Activated T-helper 2 cell treated with anti-CD3 and anti-CD28 coated beads, Interferon-gamma antibody, Interleukin-2, Interleukin-4, amounts not matched to agents 10 μg/mL and 5 μg/mL and 100 μg/mL, durations not matched to agents 14 hours and 24 hours and 36 hours (primary cell): ENCODE data around the gene ZNF280A. TPM values are rescaled to one million over a fixed set of nuclear protein-coding genes. Genes with fewer than 3 reads are reported as not detected.
"Not testable (repeated sequence)": the region's sequence is repeated elsewhere in the genome, so short reads cannot be mapped to it uniquely, and the experiment has no call there.

ENCODE experiments used
- DNase-seq: peaks from one replicate; pipeline ENCODE4 v3.0.0; 2021; ENCODE audit warnings: low spot score
- H3K27ac Mint-ChIP-seq: one replicate; pipeline ENCODE4 v1.8.0; 2021; ENCODE audit warnings: mixed read lengths
- H3K27me3 Mint-ChIP-seq: one replicate; pipeline ENCODE4 v1.8.0; 2021; ENCODE audit warnings: low read depth, mixed read lengths
- H3K36me3 Mint-ChIP-seq: one replicate; pipeline ENCODE4 v1.8.0; 2021; ENCODE audit warnings: low read depth, mixed read lengths
- H3K4me1 Mint-ChIP-seq: one replicate; pipeline ENCODE4 v1.8.0; 2021; ENCODE audit warnings: low read depth, mixed read lengths
- H3K4me3 Mint-ChIP-seq: one replicate; pipeline ENCODE4 v1.8.0; 2021; ENCODE audit warnings: low read depth, mild to moderate bottlenecking, moderate library complexity, mixed read lengths
- H3K9me3 Mint-ChIP-seq: one replicate; pipeline ENCODE4 v1.8.0; 2021; ENCODE audit warnings: mixed read lengths
- intact Hi-C: fragments of 100-400 bp; cut with micrococcal nuclease; formaldehyde crosslinking; loops from one replicate; pipeline ENCODE4 v1.15.1; 2023
- total RNA-seq: library from RNA; stranded (reverse); gene quantifications from 2 replicates; pipeline ENCODE4 v1.2.3, GENCODE V29; 2022

ZNF280A gene
- total RNA-seq, 1 donor from 2014 or later = not detected

DNA sequence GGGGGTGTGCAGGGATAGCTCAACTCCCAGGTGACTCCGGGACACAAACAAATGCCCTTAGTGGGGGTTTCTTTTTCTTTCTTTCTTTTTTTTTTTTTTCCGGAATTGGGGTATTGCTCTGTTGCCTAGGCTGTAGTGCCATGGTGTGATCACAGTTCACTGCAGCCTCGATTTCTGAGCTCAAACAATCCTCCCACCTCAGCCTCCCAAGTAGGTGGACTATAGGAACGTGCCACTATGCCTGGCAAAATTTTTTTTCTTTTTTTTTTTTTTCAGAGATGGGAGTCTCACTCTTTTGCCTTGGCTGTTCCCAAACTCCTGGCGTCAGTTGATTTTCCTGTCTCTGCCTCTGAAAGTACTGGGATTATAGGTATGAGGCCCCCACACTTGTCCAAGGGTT, 13.8 kb upstream of the ZNF280A start:
- Mint-ChIP-seq H3K9me3 (no peaks in the 10 kb centered on the region), H3K4me3 (no peak overlapping the region), H3K27me3 (no peaks in the 10 kb centered on the region), H3K4me1 (no peaks in the 10 kb centered on the region), H3K27ac (no peak overlapping the region), H3K36me3 (no peaks in the 10 kb centered on the region)
- DNase-seq = no peak
- intact Hi-C loops = no loop called here

DNA sequence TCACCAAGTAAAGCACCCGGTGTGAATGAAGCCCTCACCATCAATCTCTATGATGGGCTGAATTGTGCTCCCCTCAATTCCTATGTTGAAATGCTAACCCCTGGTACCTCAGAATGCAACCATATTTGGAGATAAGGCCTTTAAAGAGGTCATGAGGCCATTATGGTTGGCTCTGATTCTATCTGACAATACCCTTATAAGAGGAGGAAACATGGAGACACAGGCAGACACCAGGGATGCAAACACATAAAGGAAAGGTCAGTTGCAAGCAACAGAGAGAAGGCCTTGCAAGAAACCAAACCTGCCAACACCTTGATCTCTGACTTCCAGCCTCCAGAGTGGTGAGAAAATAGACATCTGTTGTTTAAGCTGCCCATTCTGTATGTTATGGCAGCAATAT, 13.3 kb upstream of the ZNF280A start:
- Mint-ChIP-seq H3K4me3 (no peak overlapping the region), H3K9me3 (no peaks in the 10 kb centered on the region), H3K4me1 (no peaks in the 10 kb centered on the region), H3K27me3 (no peaks in the 10 kb centered on the region), H3K36me3 (no peaks in the 10 kb centered on the region), H3K27ac (no peak overlapping the region)
- no peak for DNase-seq
- intact Hi-C loops = no loop called here

GRCh38 chr22:22532547-22533071, 12.5 kb upstream of the ZNF280A start:
- H3K27ac Mint-ChIP-seq, H3K36me3 Mint-ChIP-seq, H3K27me3 Mint-ChIP-seq, H3K4me1 Mint-ChIP-seq, H3K4me3 Mint-ChIP-seq, DNase-seq, intact Hi-C loops, H3K9me3 Mint-ChIP-seq: not testable (repeated sequence)

DNA sequence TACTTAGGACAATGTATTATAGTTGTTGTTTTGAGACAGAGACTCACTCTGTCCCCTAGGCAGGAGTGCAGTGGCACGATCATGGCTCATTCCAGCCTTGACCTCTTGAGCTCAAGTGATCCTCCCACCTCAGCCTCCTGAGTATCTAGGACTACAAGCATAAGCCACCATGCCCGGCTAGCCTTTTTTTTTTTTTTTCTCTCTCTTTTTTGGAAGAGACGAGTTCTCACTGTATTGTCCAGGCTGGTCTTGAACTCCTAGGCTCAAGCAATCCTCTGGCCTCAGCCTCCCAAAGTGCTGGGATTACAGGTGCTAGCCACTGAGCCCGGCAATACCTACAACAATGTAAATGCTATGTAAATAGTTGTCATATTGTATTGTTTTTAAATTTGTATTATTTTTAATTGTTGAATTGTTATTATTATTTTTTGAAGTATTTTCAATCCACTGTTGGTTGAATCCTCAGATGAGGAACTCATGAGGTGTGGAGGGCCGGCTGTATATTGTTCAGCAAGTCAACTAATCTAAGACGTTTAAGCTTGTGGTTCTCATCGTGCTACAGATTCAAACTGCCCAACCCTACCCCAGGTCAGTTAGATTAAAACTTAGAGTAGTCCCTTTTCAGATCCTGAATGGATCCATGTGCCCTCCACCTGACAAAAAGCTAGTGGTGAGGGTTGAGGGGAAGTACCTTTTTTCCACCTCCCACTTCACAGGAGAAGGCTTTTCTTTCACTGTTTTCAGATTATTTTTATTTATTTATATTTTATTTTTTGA, 11.9 kb upstream of the ZNF280A start:
- Mint-ChIP-seq H3K4me3 (no peak overlapping the region), H3K4me1 (no peaks in the 10 kb centered on the region), H3K9me3 (no peaks in the 10 kb centered on the region), H3K27me3 (no peaks in the 10 kb centered on the region), H3K27ac (no peak overlapping the region), H3K36me3 (no peaks in the 10 kb centered on the region)
- DNase-seq = no peak
- intact Hi-C loops = no loop called here

GRCh38 chr22:22528780-22529179, 8.7 kb upstream of the ZNF280A start:
- Mint-ChIP-seq H3K27ac (no peak overlapping the region), H3K9me3 (no peaks in the 10 kb centered on the region), H3K4me3 (no peak overlapping the region), H3K4me1 (no peaks in the 10 kb centered on the region), H3K27me3 (peaks cover 8% of the 10 kb centered on the region), H3K36me3 (no peaks in the 10 kb centered on the region)
- DNase-seq = no peak
- intact Hi-C loops = no loop called here

- peaks cover 12% of the 10 kb centered on the region for H3K27me3 Mint-ChIP-seq
- intact Hi-C loops = no loop called here
- H3K4me3 Mint-ChIP-seq = no peak overlapping the region
- H3K9me3 Mint-ChIP-seq = no peaks in the 10 kb centered on the region
- H3K4me1 Mint-ChIP-seq = no peaks in the 10 kb centered on the region
- no peaks in the 10 kb centered on the region for H3K36me3 Mint-ChIP-seq
- no peak for DNase-seq
- no peak overlapping the region for H3K27ac Mint-ChIP-seq
Observed at GRCh38 chr22:22527312-22527711, 7.2 kb upstream of the ZNF280A start.

- no peak for DNase-seq
- intact Hi-C loops = no loop called here
- Mint-ChIP-seq H3K4me3 (no peak overlapping the region), H3K9me3 (no peaks in the 10 kb centered on the region), H3K27ac (no peak overlapping the region), H3K4me1 (no peaks in the 10 kb centered on the region), H3K36me3 (no peaks in the 10 kb centered on the region), H3K27me3 (peaks cover 12% of the 10 kb centered on the region)
Observed at GRCh38 chr22:22526125-22526912, 6.2 kb upstream of the ZNF280A start.

GRCh38 chr22:22523494-22523893, 3.4 kb upstream of the ZNF280A start:
- no peak for DNase-seq
- no peaks in the 10 kb centered on the region for H3K9me3 Mint-ChIP-seq
- peaks cover 12% of the 10 kb centered on the region for H3K27me3 Mint-ChIP-seq
- no peaks in the 10 kb centered on the region for H3K36me3 Mint-ChIP-seq
- intact Hi-C loops = no loop called here
- no peak overlapping the region for H3K4me3 Mint-ChIP-seq
- H3K4me1 Mint-ChIP-seq = no peaks in the 10 kb centered on the region
- no peak overlapping the region for H3K27ac Mint-ChIP-seq

- DNase-seq = no peak
- no peaks in the 10 kb centered on the region for H3K36me3 Mint-ChIP-seq
- intact Hi-C loops = no loop called here
- H3K27ac Mint-ChIP-seq = no peak overlapping the region
- H3K9me3 Mint-ChIP-seq = no peaks in the 10 kb centered on the region
- peaks cover 14% of the 10 kb centered on the region for H3K27me3 Mint-ChIP-seq
- no peak overlapping the region for H3K4me3 Mint-ChIP-seq
- H3K4me1 Mint-ChIP-seq = no peaks in the 10 kb centered on the region
Observed at GRCh38 chr22:22521631-22522030, 1.6 kb upstream of the ZNF280A start.

DNA sequence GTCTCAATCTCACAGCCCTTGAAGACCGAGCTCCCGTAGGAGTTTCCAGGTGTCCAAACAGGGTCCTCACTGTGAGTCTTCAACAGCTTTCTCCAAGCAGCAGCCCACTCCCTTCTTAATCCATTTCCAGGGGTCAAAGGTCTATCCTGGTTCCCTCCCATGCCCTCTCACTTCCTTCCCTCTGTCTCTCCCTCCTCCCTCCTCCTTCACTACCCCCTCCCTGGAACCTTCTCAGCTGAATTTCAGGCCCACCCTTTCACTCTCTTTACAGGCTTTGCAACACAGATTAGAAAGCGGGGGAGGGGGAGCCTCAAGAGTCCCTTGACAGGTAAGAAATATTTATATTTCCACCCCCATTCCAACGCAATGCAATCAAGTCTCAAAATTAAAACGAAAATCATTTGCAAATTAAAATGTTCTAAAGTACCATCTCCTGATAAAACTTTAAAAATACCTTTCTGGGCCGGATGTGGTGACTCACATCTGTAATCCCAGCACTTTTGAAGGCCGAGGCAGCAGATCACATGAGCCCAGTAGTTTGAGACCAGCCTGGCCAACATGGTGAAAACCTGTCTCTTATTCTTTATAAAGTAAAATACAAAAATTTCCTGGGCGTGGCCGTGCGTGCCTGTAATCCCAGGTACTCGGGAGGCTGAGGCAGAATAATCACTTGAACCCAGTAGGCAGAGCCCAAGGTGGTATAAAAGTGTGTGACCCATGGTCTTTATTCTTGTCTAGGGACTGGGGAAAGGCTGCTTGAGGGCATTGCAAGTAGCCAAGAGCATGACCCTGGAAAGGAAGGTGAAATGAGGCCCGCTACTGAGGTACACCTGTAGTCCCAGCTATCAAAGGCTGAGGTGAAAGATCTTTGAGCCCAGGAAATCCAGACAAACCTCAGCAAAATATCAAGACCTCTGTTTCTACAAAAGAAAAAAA, 865 bp upstream of the ZNF280A start:
- no peaks in the 10 kb centered on the region for H3K36me3 Mint-ChIP-seq
- DNase-seq = no peak
- peaks cover 11% of the 10 kb centered on the region for H3K27me3 Mint-ChIP-seq
- no peak overlapping the region for H3K4me3 Mint-ChIP-seq
- H3K27ac Mint-ChIP-seq = no peak overlapping the region
- H3K4me1 Mint-ChIP-seq = no peaks in the 10 kb centered on the region
- intact Hi-C loops = no loop called here
- H3K9me3 Mint-ChIP-seq = no peaks in the 10 kb centered on the region

DNA sequence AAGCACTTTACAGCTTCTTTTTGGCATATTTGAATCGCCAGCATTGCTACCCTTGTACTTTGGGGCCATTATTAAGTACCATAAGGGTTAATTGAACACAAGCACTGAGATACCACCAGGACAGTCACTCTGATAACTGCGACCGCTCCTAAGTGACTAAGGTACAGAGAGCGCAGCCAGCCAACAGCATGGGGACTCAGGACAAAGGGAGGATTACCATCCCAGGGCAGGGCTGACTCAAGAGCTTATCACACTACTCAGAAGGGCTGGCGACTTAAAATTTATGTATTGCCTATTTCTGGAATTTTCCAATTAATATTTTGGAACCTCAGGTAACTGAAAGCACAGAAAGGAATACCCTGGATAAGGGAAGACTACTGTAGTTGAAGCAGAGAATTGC, 479 bp downstream of the ZNF280A start:
- H3K36me3 Mint-ChIP-seq = no peaks in the 10 kb centered on the region
- H3K9me3 Mint-ChIP-seq = no peaks in the 10 kb centered on the region
- H3K27me3 Mint-ChIP-seq = peaks cover 8% of the 10 kb centered on the region
- H3K4me1 Mint-ChIP-seq = no peaks in the 10 kb centered on the region
- intact Hi-C loops = no loop called here
- no peak for DNase-seq
- no peak overlapping the region for H3K4me3 Mint-ChIP-seq
- no peak overlapping the region for H3K27ac Mint-ChIP-seq

DNA sequence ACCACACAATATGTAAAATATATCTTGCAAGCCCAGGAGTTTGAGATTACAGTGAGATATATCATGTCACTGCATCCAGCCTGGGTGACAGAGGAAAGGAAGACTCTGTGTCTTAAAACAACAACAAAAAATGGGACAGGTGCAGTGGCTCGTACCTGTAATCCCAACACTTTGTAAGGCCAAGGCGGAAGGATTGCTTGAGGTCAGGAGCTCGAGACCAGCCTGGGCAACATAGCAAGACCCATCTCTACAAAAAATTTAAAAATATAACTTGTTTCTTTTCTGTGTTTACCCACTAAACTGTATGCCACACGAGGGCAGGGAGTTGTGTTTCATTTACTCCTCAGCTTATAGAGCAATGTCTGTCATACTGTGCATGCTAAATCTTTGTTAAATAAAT, 3.1 kb downstream of the ZNF280A start:
- intact Hi-C loops = no loop called here
- Mint-ChIP-seq H3K4me3 (no peak overlapping the region), H3K36me3 (no peaks in the 10 kb centered on the region), H3K27me3 (peaks cover 12% of the 10 kb centered on the region), H3K9me3 (no peaks in the 10 kb centered on the region), H3K4me1 (no peaks in the 10 kb centered on the region), H3K27ac (no peak overlapping the region)
- DNase-seq = no peak
